ENCODE results near the gene KRR1.

The KRR1 gene

GRCh38 chr12:75553398-75553797, 42.0 kb upstream of the KRR1 start:
- ChIA-PET POLR2A (no interaction called here), CTCF (no interaction called here)
- no peaks in the 10 kb centered on the region for H3K36me3 ChIP-seq (ENCODE audit: control insufficient read depth in 2 of 2, insufficient read depth in 1 of 2, low read length in 2 of 2)
- TF ChIP-seq, protein P1, sequence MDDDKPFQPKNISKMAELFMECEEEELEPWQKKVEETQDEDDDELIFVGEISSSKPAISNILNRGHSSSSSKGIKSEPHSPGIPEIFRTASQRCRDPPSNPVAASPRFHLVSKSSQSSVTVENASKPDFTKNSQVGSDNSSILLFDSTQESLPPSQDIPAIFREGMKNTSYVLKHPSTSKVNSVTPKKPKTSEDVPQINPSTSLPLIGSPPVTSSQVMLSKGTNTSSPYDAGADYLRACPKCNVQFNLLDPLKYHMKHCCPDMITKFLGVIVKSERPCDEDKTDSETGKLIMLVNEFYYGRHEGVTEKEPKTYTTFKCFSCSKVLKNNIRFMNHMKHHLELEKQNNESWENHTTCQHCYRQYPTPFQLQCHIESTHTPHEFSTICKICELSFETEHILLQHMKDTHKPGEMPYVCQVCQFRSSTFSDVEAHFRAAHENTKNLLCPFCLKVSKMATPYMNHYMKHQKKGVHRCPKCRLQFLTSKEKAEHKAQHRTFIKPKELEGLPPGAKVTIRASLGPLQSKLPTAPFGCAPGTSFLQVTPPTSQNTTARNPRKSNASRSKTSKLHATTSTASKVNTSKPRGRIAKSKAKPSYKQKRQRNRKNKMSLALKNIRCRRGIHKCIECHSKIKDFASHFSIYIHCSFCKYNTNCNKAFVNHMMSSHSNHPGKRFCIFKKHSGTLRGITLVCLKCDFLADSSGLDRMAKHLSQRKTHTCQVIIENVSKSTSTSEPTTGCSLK (tag by site-specific recombination; IDR thresholded peaks at IDR 0.05) = no peak
- TF ChIP-seq ZFP37 (tag by site-specific recombination; IDR thresholded peaks at IDR 0.05) (no peak), ZBTB7A (tag by site-specific recombination; IDR thresholded peaks at IDR 0.05; ENCODE audit: low read depth) (no peak), ZBTB6 (tag by site-specific recombination; IDR thresholded peaks at IDR 0.05) (no peak), BCL11A (tag by site-specific recombination; IDR thresholded peaks at IDR 0.05; ENCODE audit: low read depth) (no peak), OSR2 (tag by site-specific recombination; IDR thresholded peaks at IDR 0.05) (no peak)
- H3K4me1 ChIP-seq (ENCODE audit: control insufficient read depth, insufficient read depth, low read length) = peaks cover 7% of the 10 kb centered on the region; the same call in 1 of the 2 replicates
- no peak overlapping the region for H3K27ac ChIP-seq (ENCODE audit: extremely low read depth, low read depth, low read length)
- no peaks in the 10 kb centered on the region for H3K9me3 ChIP-seq (ENCODE audit: control insufficient read depth, insufficient read depth, low read depth, low read length)
- no peak overlapping the region for H3K4me3 ChIP-seq (ENCODE audit: low read depth, low read length)

- Histone ChIP-seq H3K4me3 (ENCODE audit: low read depth, low read length) (no peak overlapping the region), H3K4me1 (ENCODE audit: control insufficient read depth, insufficient read depth, low read length) (peaks cover 7% of the 10 kb centered on the region; the same call in 1 of the 2 replicates), H3K27ac (ENCODE audit: extremely low read depth, low read depth, low read length) (no peak overlapping the region), H3K36me3 (ENCODE audit: control insufficient read depth in 2 of 2, insufficient read depth in 1 of 2, low read length in 2 of 2) (no peaks in the 10 kb centered on the region), H3K9me3 (ENCODE audit: control insufficient read depth, insufficient read depth, low read depth, low read length) (no peaks in the 10 kb centered on the region)
- ChIA-PET CTCF (interaction anchor here (1.0 kb wide), 1 partner anchor 8 kb away, joined by 4 read pairs; no protein-coding TSS in a partner anchor), POLR2A (no interaction called here)
- TF ChIP-seq MZF1 (tag by site-specific recombination; IDR thresholded peaks at IDR 0.05; ENCODE audit: borderline replicate concordance) (no peak), ZSCAN23 (tag by site-specific recombination; IDR thresholded peaks at IDR 0.05) (no peak), ZNF544 (tag by site-specific recombination; IDR thresholded peaks at IDR 0.05) (no peak)
- TF ChIP-seq, protein P2, sequence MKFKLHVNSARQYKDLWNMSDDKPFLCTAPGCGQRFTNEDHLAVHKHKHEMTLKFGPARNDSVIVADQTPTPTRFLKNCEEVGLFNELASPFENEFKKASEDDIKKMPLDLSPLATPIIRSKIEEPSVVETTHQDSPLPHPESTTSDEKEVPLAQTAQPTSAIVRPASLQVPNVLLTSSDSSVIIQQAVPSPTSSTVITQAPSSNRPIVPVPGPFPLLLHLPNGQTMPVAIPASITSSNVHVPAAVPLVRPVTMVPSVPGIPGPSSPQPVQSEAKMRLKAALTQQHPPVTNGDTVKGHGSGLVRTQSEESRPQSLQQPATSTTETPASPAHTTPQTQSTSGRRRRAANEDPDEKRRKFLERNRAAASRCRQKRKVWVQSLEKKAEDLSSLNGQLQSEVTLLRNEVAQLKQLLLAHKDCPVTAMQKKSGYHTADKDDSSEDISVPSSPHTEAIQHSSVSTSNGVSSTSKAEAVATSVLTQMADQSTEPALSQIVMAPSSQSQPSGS (tag by site-specific recombination; IDR thresholded peaks at IDR 0.05; ENCODE audit: low read depth) = no peak
These were observed 40.1 kb upstream of the KRR1 start for GRCh38 chr12:75551477-75551876.

DNA sequence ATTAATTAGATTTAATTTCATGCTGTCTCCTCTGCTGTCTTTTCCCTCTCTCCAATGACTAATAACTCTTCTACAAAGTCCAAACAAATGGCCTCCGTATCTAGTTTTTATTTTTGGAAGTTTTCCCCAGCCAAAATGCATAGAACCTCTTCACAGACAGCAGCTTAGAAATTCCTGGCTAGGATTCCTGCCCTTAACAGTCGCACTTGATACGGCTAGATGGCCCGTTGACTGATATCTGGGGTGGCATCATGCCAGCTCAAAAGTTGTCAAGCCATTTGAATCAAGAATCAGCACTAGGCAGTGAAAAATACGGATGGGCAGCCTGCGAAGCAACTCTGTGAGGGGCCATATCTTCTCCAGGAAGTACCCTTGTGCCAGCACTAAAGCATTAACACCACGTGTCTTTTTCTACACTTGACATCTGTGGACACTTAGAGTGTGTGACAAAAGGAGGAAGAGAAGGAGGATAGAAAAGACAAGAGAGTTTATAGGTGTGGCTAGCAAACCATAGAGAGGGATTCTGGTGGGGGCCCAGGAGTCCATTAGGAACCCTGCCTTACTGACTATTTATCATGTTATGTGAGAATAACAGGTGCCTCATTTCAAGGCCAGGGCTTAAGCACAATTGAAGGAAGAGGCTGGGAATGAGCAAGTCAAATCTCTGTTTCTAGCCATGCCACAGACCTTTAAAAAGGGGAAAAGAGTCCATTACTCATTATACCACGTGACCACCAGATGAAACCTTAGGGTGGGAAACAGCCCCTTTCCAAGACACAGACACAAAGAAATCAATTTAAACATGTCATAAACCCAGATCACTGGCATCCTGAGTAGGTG, 39.2 kb upstream of the KRR1 start:
- Histone ChIP-seq H3K27ac (ENCODE audit: extremely low read depth, low read depth, low read length) (no peak overlapping the region), H3K4me3 (ENCODE audit: low read depth, low read length) (no peak overlapping the region), H3K36me3 (ENCODE audit: control insufficient read depth in 2 of 2, insufficient read depth in 1 of 2, low read length in 2 of 2) (no peaks in the 10 kb centered on the region), H3K9me3 (ENCODE audit: control insufficient read depth, insufficient read depth, low read depth, low read length) (no peaks in the 10 kb centered on the region), H3K4me1 (ENCODE audit: control insufficient read depth, insufficient read depth, low read length) (peaks cover 7% of the 10 kb centered on the region; the same call in 1 of the 2 replicates)
- TF ChIP-seq SP3 (tag by site-specific recombination; IDR thresholded peaks at IDR 0.05) = no peak
- POLR2A ChIA-PET = no interaction called here
- CTCF ChIA-PET = interaction anchor here (1.0 to 1.1 kb wide), 2 partner anchors 9 to 23 kb away, joined by 3 to 4 read pairs; no protein-coding TSS in a partner anchor

GRCh38 chr12:75549989-75550388, 38.6 kb upstream of the KRR1 start:
- Histone ChIP-seq H3K36me3 (ENCODE audit: control insufficient read depth in 2 of 2, insufficient read depth in 1 of 2, low read length in 2 of 2) (no peaks in the 10 kb centered on the region), H3K4me1 (ENCODE audit: control insufficient read depth, insufficient read depth, low read length) (peaks cover 7% of the 10 kb centered on the region; the same call in 1 of the 2 replicates), H3K27ac (ENCODE audit: extremely low read depth, low read depth, low read length) (no peak overlapping the region), H3K4me3 (ENCODE audit: low read depth, low read length) (no peak overlapping the region), H3K9me3 (ENCODE audit: control insufficient read depth, insufficient read depth, low read depth, low read length) (no peaks in the 10 kb centered on the region)
- ChIA-PET CTCF (interaction anchor here (1.0 to 1.1 kb wide), 2 partner anchors 23 to 535 kb away, joined by 3 read pairs; no protein-coding TSS in a partner anchor), POLR2A (no interaction called here)
- TF ChIP-seq PRDM2 (tag by site-specific recombination; IDR thresholded peaks at IDR 0.05; ENCODE audit: borderline replicate concordance) (no peak), ZNF529 (tag by site-specific recombination; IDR thresholded peaks at IDR 0.05; ENCODE audit: insufficient replicate concordance) (no peak), ZBTB8A (tag by site-specific recombination; IDR thresholded peaks at IDR 0.05) (no peak), ZBTB7A (tag by site-specific recombination; IDR thresholded peaks at IDR 0.05; ENCODE audit: low read depth) (no peak)
